ENCODE measurements around the gene MRPS27. TPM values are rescaled to one million over a fixed set of nuclear protein-coding genes. Genes with fewer than 3 reads are reported as not detected.
A peak's percentile ranks its signal among the peaks of the same experiment; 100 is the strongest.

MRPS27 gene
- total and polyA plus RNA-seq, 9 of the 15 experiments (the other 6 are each of a cell fraction or from before 2014, with no cell fraction given): 73.6 to 144 (median 106) TPM

DNA sequence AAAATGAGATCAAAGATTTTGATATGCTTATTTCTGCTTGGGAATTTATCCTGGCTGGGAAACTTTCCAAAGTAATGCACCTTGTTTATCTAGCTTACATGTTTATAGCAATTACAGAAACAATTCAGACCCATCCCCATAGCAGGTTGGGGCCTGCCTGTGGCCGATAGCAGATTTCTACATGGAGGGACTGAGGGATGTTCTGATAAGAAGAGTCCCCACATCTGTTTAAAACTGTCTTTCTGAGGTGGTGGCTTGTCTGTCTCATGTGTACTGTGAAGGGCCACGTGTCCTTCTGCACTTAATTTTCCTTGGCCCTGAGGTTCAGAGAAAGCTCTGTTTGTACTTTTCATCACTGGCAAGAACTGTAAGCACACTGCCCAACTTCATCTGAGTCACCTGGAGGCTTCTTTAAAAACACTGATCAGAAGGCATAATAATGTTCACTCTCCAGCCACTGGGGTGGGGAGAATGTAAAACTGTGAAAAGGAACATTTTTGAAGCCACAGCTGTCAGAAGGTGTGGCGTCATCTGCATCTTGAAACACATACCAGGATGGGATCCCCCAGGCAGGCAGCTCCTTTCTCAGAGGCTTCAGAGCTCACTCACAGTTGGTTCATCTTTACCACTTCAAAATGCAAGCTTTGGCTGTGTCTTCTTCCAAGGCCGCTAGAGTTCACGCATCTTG is 132.5 kb downstream of the MRPS27 start (continued):
- TF ChIP-seq ZNF398 (CRISPR knock-in tag; IDR thresholded peaks at IDR 0.05) (no peak), ZBTB40 (IDR thresholded peaks at IDR 0.05) (no peak), ZBTB40 (CRISPR knock-in tag; IDR thresholded peaks at IDR 0.05) (no peak), CHD1 (IDR thresholded peaks at IDR 0.05; ENCODE audit: low read length) (no peak), ARID1B (IDR thresholded peaks at IDR 0.05) (peak; percentile 67; the same call in 1 of the 2 replicates), BRD4 (IDR thresholded peaks at IDR 0.05) (no peak), TAL1 (IDR thresholded peaks at IDR 0.05) (peak; percentile 57), CBFA2T3 (IDR thresholded peaks at IDR 0.05) (peak; percentile 85), HOXB6 (CRISPR knock-in tag; IDR thresholded peaks at IDR 0.05; ENCODE audit: borderline replicate concordance) (no peak), KDM1A (IDR thresholded peaks at IDR 0.05) (peak; percentile 24 to 41; a peak in 1 of 4 replicates), KLF1 (tag; IDR thresholded peaks at IDR 0.05) (no peak), FOXA3 (CRISPR knock-in tag; conservative IDR thresholded peaks at IDR 0.05 in 1 of 2, IDR thresholded peaks at IDR 0.05 in 1 of 2) (no peak), HNRNPLL (IDR thresholded peaks at IDR 0.05; ENCODE audit: low read depth, low read length, poor library complexity, severe bottlenecking) (no peak), XRCC5 (IDR thresholded peaks at IDR 0.05; ENCODE audit: low read depth, low read length) (no peak), MCM3 (IDR thresholded peaks at IDR 0.05) (no peak), NR2C1 (IDR thresholded peaks at IDR 0.05) (no peak), NR2C1 (tag; IDR thresholded peaks at IDR 0.05) (no peak), VEZF1 (CRISPR knock-in tag; IDR thresholded peaks at IDR 0.05) (no peak)
